IPS-18a (cell line): ENCODE data around the gene PI4K2A.
A peak's percentile ranks its signal among the peaks of the same experiment; 100 is the strongest.
"Not testable (repeated sequence)": the region's sequence is repeated elsewhere in the genome, so short reads cannot be mapped to it uniquely, and the experiment has no call there.

Experiments used
- H3K27ac ChIP-seq: one replicate; pipeline ENCODE4 v1.5.1; 2013; ENCODE audit warnings: low read length
- H3K27me3 ChIP-seq: one replicate; pipeline ENCODE4 v1.6.1; 2013; ENCODE audit warnings: mild to moderate bottlenecking, low read length; ENCODE audit not compliant: control insufficient read depth, insufficient read depth
- H3K36me3 ChIP-seq: one replicate; pipeline ENCODE4 v1.6.1; 2013; ENCODE audit warnings: low read depth, low read length; ENCODE audit not compliant: control insufficient read depth
- H3K4me1 ChIP-seq: one replicate; pipeline ENCODE4 v1.6.1; 2013; ENCODE audit warnings: low read depth, low read length; ENCODE audit not compliant: control insufficient read depth
- H3K4me3 ChIP-seq: one replicate; pipeline ENCODE4 v1.5.1; 2013; ENCODE audit warnings: low read length
- H3K9ac ChIP-seq: one replicate; pipeline ENCODE4 v1.6.1; 2013; ENCODE audit warnings: mild to moderate bottlenecking, low read length, moderate library complexity
- H3K9me3 ChIP-seq: one replicate; pipeline ENCODE4 v1.6.1; 2013; ENCODE audit warnings: low read depth, low read length; ENCODE audit not compliant: control insufficient read depth

Gene PI4K2A

DNA sequence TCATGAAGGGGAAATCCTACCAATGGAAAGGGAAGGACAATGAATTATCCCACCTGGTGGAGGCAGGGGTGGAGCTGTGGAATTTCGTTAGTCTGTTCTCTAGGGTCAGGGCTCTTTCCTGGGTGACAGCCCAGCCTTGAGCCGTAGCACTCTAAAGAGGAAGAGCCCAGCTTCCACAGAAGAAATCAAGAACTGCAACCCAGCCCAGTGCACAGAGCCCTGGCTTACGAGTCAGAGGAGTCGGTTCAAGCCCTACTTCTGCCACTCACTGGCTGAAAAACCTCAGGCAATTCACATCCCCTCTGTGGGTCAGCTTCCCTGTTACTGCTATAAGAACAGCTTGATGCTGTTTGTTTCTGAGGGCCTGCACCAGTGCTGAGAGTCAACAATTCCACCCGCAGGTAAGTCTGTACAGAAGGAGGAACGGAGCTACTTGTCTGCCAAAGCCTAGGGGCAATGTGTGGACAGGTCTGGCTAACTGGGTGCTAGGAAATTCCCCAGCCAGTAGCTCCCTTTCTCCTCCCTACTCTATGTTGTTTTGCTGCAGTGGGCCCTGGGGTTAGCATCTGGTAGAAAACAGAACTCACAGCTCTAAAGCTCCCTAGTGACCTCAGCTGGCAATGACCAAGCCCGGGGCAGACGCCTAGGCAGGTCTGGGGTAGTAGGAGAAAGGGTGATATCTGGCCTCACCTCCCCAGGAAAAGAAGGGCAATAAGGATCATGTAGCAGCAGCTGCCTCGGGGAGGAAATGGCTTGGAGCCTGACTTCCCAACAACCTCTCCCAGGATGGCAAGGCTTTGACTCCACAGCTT, 43.3 kb downstream of the PI4K2A start:
- no peaks in the 10 kb centered on the region for H3K36me3 ChIP-seq
- no peak overlapping the region for H3K27ac ChIP-seq
- H3K9ac ChIP-seq, result no peak overlapping the region
- H3K4me1 ChIP-seq, result peaks cover 9% of the 10 kb centered on the region
- H3K9me3 ChIP-seq, result no peaks in the 10 kb centered on the region
- peaks cover 11% of the 10 kb centered on the region for H3K27me3 ChIP-seq
- H3K4me3 ChIP-seq, result no peak overlapping the region

DNA sequence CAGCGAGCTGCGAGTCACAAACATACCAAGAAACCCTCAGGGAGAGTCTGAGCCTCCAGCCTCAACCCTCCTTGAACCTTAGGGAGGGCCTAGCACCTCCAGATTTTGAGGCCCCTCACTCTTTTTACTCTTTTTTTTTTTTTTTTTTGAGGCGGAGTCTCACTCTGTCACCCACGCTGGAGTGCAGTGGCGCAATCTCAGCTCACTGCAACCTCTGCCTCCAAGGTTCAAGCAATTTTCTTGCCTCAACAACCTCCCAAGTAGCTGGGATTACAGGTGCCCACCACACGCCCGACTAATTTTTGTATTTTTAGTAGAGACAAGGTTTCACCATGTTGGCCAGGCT, 43.9 kb downstream of the PI4K2A start:
- not testable (repeated sequence) for H3K9me3 ChIP-seq, H3K9ac ChIP-seq, H3K27ac ChIP-seq, H3K4me1 ChIP-seq, H3K36me3 ChIP-seq, H3K4me3 ChIP-seq
- H3K27me3 ChIP-seq, result peaks cover 11% of the 10 kb centered on the region

DNA sequence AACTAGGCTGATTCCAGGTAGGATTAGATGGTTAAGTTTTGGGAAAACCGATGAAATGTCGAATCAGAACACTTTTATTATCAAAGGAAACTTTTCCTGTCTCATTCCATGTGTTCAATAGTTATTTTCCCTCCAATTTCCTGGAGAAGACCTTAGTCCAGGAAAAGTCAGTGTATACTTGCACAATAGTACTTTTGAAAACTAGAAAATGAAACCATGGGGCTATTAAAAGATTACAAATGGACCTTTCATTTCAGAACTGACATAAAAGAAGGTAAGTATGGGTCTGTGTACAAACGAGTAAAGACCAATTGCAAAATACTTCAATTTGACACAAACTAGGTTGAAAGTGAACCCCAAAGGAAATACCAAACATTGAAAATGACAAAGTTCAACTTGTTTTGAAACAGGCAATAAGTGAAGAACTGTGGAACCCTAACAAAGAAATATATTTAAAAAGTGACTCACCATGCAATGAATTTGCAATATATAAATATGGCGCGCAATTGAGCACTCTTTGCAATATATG, 44.5 kb downstream of the PI4K2A start:
- Histone ChIP-seq H3K27me3 (peaks cover 11% of the 10 kb centered on the region), H3K27ac (no peak overlapping the region), H3K4me3 (no peak overlapping the region), H3K36me3 (no peaks in the 10 kb centered on the region), H3K4me1 (peaks cover 9% of the 10 kb centered on the region), H3K9ac (no peak overlapping the region), H3K9me3 (no peaks in the 10 kb centered on the region)

DNA sequence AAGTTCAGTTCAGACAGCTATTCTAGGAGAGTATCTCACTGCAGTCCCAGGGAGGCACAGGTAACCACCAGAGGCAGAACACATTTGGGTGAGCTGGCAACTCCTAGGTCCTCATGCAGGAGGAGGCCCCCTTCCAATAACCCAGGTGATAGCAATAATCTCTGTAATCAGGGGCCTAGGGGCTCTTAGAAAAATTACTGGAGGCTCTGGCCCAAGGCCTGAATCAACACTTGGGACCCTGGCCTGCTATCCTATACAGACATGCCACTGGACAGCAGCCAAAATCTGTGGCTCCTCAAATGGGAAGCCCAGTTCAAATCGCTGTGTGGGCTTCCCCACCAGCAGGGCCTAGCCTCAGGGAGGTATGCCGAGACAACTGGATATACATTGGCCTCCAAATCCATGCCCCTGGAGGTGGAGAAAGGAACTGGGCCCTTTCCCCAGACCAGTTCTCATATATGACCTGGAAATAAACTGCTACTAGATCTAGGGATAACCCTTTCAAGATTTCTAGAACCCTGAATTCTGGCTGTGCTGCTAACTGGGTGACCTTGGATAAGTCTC, 45.0 kb downstream of the PI4K2A start:
- H3K27ac ChIP-seq, result no peak overlapping the region
- H3K27me3 ChIP-seq, result peaks cover 11% of the 10 kb centered on the region
- no peak overlapping the region for H3K9ac ChIP-seq
- H3K9me3 ChIP-seq, result no peaks in the 10 kb centered on the region
- H3K4me3 ChIP-seq, result no peak overlapping the region
- peaks cover 9% of the 10 kb centered on the region for H3K4me1 ChIP-seq
- no peaks in the 10 kb centered on the region for H3K36me3 ChIP-seq

DNA sequence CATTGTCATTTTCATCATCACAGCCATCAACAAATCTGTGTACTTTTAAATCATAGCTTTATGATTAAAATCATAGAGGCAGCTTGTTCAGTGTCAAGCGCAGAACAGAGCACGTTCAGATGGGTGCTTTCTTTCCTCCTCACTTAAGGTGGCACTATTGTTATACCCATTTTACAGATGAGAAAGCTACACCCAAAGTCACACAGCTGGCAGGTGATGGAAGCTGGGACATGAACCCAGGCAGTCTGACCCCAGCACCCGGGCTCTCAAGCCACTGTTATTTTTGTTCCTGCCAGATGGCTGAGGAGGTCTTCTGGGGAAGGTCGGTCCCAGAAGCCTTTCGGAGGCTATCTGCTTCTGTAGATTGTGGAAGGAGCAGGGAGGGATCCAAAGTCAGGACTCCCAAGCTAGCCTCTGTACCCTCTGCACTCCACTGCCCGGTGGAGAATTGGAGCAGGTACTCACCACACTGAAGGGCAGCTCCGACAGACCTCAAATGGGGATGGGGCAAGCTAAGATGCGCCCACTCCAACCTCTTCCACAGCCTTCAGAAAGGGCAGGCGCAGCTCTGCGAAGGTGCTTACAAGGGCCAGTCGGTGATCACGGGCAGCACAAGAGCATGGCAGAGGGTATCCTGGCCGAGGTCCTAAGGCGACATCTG, 46.0 kb downstream of the PI4K2A start:
- peak overlapping the region; percentile 80 for H3K4me3 ChIP-seq
- H3K4me1 ChIP-seq, result peaks cover 9% of the 10 kb centered on the region
- no peaks in the 10 kb centered on the region for H3K36me3 ChIP-seq
- H3K9ac ChIP-seq, result peak overlapping the region; percentile 69
- no peaks in the 10 kb centered on the region for H3K9me3 ChIP-seq
- no peak overlapping the region for H3K27ac ChIP-seq
- peaks cover 11% of the 10 kb centered on the region for H3K27me3 ChIP-seq

DNA sequence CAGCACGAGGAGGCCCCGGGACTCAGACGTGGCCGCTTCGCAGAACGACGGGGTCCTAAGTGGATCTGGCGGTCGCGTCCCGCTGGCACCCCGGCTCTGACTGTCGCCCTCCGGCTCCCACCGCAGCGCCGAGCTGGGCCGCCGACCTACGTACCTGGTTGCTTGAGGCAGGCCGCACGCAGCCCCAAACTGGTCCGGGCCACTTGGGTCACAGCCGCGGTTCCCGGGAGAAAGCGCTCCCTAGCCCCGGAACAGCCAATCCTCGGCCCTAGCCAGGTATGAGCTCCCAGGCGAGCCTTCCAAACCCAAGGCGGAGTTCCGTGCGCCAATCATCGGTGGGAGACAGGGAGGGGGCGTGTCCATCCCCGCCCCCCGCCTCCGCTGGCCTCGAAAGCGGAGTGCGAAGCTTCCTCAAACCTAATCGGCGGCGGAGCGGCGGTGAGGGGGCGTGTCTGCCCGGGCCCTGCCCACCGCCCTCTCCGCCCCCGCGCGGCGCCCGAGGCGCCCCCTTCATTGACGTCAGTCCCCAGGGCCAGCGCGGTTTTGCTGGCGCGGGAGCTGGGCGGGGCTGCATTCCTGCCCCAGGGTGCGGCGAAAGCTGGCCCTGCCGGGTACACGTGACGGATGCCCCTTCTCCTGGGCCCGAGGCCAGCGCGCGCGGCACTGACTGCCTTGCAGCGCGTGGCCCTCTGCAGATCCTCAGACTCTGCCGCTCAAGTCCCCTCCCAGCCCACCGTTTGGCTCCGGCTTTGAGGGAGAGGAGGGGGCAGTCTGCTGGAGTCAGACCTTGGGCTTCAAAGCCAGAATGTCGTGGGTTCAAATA, 46.7 kb downstream of the PI4K2A start, which contains the start of gene AVPI1:
Gene AVPI1, minus strand, starts transcription at position 280 of the 823 bp plus-strand sequence. CDS start 7,336 bp downstream, outside the sequence.
- no peaks in the 10 kb centered on the region for H3K9me3 ChIP-seq
- peak within 1 kb of the TSS; percentile 80 for H3K4me3 ChIP-seq
- H3K4me1 ChIP-seq, result peaks cover 9% of the 10 kb centered on the region
- peaks cover 11% of the 10 kb centered on the region for H3K27me3 ChIP-seq
- H3K9ac ChIP-seq, result peak within 1 kb of the TSS; percentile 69
- H3K27ac ChIP-seq, result peak within 1 kb of the TSS; percentile 60
- no peaks in the 10 kb centered on the region for H3K36me3 ChIP-seq

DNA sequence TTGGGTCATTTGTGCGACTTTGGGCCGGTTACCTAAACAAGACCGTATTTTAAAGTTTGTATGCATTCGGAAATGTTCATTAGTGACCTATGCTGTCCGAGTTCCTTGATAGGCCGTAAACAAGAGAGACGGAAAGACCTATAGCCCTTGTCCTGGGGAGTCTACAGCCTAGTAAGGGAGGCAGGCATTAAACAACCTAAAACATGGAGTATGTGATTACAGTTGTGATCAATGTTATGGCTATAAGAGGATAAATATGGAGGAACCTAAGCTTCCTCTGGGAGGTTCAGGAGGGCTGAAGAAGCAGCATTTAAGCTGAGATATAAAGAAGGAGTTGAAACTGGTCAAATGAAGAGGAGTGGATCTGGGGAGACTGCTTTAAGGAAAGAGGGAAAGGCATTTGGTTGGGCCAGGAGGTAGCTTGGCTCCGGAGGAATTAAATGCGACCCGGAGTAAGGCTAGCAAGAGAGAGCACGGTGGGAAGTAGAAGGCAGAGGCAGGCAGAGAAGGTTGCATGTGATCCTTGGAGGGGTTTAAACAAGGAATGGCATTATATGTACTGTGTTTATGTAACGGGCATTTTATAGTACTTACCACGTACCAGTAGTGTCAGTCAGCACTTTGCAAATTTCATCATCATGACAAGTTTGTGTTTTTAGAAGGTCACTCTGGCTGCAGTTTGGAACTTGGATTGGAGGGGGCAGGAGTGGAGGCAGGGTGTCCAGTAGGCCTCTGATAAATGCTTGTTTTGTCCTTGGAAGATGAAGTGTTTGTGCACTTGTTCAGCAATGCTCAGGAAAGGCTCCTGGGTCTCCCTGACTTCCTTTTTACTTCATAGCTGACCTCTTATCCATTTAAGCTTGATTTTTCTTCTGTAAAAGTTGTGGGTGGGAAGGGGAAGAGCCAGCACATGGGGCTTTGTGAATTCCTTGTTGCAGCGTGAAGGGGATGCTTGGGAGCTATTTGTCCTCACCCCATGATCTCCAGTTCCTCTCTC, 47.6 kb downstream of the PI4K2A start:
- peak overlapping the region; percentile 60 for H3K27ac ChIP-seq
- H3K36me3 ChIP-seq, result no peaks in the 10 kb centered on the region
- peaks cover 11% of the 10 kb centered on the region for H3K27me3 ChIP-seq
- no peaks in the 10 kb centered on the region for H3K9me3 ChIP-seq
- H3K4me1 ChIP-seq, result peaks cover 9% of the 10 kb centered on the region
- peak overlapping the region; percentile 62 for H3K4me3 ChIP-seq
- peak overlapping the region; percentile 65 for H3K9ac ChIP-seq

DNA sequence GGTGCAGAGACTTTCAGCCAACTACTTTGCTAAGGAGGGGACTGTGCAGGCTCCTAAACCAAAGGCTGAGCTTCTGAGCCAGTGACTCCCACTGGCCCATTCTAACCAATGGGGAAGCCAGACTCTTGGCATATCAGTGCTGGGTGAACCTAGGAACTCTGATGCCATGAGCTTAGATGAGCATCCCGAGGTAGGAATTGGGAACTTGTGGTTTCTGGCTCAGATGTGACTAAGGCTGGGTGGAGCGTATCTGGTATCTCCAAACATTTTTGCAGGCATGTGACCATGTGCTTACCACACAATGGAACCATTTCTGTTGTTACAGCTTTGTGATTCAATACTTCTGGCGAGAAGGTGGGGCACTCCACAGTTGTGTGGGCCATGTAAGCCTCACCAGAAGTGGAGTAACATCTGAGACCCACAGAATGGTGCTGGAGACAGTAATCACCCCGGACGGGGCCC, 49.1 kb downstream of the PI4K2A start:
- Histone ChIP-seq H3K27me3 (peaks cover 11% of the 10 kb centered on the region), H3K4me1 (peaks cover 9% of the 10 kb centered on the region), H3K27ac (no peak overlapping the region), H3K9ac (no peak overlapping the region), H3K4me3 (no peak overlapping the region), H3K36me3 (no peaks in the 10 kb centered on the region), H3K9me3 (no peaks in the 10 kb centered on the region)

DNA sequence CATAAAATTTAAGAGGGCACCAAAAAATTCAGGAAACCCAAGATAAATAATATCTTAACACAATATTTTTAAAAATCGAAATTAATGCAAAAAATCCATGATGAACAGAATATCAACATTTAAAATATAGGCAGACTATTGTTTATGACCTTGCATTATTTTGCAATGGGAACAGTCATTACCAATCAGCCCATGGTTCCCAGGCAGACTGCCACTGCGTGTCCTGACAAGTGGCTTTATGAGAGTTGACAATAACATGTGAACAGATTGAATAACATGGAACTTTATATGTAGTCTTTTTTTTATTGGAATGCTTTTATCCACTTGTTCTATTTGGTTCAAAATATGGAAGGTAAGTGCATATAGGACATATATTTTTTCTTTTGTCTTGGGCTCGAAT, 49.7 kb downstream of the PI4K2A start:
- H3K9ac ChIP-seq, result no peak overlapping the region
- H3K27me3 ChIP-seq, result peaks cover 11% of the 10 kb centered on the region
- H3K36me3 ChIP-seq, result no peaks in the 10 kb centered on the region
- H3K4me3 ChIP-seq, result no peak overlapping the region
- peaks cover 9% of the 10 kb centered on the region for H3K4me1 ChIP-seq
- no peaks in the 10 kb centered on the region for H3K9me3 ChIP-seq
- H3K27ac ChIP-seq, result no peak overlapping the region

DNA sequence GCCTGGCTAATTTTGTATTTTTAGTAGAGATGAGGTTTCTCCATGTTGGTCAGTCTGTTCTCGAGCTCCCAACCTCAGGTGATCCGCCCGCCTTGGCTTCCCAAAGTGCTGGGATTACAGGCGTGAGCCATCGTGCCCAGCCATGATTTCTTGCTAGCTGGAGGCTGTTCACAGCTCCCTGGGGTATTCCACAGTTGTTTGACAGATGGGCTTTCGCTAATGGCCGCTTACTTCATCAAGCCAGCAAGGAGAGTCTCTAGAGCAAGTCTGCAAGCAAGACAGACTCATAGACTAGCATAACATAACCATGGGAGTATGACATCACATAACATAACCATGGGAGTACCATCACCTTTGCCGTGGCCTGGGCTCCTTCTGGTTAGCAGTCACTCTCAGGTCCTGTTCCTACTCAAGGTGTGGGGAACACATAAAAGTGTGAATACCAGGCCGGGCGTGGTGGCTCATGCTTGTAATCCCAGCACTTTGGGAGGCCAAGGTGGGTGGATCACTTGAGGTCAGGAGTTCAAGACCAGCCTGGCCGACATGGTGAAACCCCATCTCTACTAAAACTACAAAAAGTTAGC, 57.7 kb downstream of the PI4K2A start:
- H3K4me3 ChIP-seq, H3K9me3 ChIP-seq, H3K27ac ChIP-seq, H3K27me3 ChIP-seq, H3K4me1 ChIP-seq, H3K9ac ChIP-seq, H3K36me3 ChIP-seq: not testable (repeated sequence)
